HEK293T (cell line): Measurements from ENCODE around the gene SLCO4A1.

Experiments
- ARNT ChIP-seq: fragments of 450-650 bp; IDR thresholded peaks from 2 replicates; pipeline ENCODE4 v1.6.1; 2017; ENCODE audit warnings: mild to moderate bottlenecking
- BHLHE40 ChIP-seq: fragments of 450-650 bp; IDR thresholded peaks from 2 replicates; pipeline ENCODE4 v1.6.1; 2016; ENCODE audit warnings: mild to moderate bottlenecking, moderate library complexity, borderline replicate concordance
- ELF4 ChIP-seq: fragments of 450-650 bp; IDR thresholded peaks from 2 replicates; pipeline ENCODE4 v1.6.1; 2017; ENCODE audit warnings: antibody characterized with exemption
- FOXA1 ChIP-seq: fragments of 450-650 bp; IDR thresholded peaks from 2 replicates; pipeline ENCODE4 v1.6.1; 2016; ENCODE audit warnings: mild to moderate bottlenecking
- FOXK2 ChIP-seq: fragments of 450-650 bp; IDR thresholded peaks from 2 replicates; pipeline ENCODE4 v1.6.1; 2016; ENCODE audit warnings: mild to moderate bottlenecking
- FOXM1 ChIP-seq: fragments of 450-650 bp; IDR thresholded peaks from 2 replicates; pipeline ENCODE4 v1.6.1; 2017; ENCODE audit warnings: mild to moderate bottlenecking, borderline replicate concordance
- HDGF ChIP-seq: fragments of 450-650 bp; IDR thresholded peaks from 2 replicates; pipeline ENCODE4 v1.6.1; 2017; ENCODE audit warnings: antibody characterized with exemption, borderline replicate concordance
- LEF1 ChIP-seq: fragments of 450-650 bp; IDR thresholded peaks from 2 replicates; pipeline ENCODE4 v1.6.1; 2017; ENCODE audit warnings: mild to moderate bottlenecking, borderline replicate concordance
- NFRKB ChIP-seq: fragments of 450-650 bp; IDR thresholded peaks from 2 replicates; pipeline ENCODE4 v1.6.1; 2016; ENCODE audit warnings: mild to moderate bottlenecking, moderate library complexity
- SP1 ChIP-seq: fragments of 450-650 bp; IDR thresholded peaks from 2 replicates; pipeline ENCODE4 v1.6.1; 2017
- SUZ12 ChIP-seq: fragments of 450-650 bp; IDR thresholded peaks from 2 replicates; pipeline ENCODE4 v1.6.1; 2016; ENCODE audit warnings: mild to moderate bottlenecking
- TARDBP ChIP-seq: fragments of 450-650 bp; IDR thresholded peaks from 2 replicates; pipeline ENCODE4 v1.6.1; 2016
- ZNF384 ChIP-seq: fragments of 450-650 bp; IDR thresholded peaks from 2 replicates; pipeline ENCODE4 v1.6.1; 2016
- TF ChIP-seq, protein P1 (sequence below): fragments of 450-650 bp; IDR thresholded peaks from 2 replicates; pipeline ENCODE4 v1.6.1; 2016

DNA sequence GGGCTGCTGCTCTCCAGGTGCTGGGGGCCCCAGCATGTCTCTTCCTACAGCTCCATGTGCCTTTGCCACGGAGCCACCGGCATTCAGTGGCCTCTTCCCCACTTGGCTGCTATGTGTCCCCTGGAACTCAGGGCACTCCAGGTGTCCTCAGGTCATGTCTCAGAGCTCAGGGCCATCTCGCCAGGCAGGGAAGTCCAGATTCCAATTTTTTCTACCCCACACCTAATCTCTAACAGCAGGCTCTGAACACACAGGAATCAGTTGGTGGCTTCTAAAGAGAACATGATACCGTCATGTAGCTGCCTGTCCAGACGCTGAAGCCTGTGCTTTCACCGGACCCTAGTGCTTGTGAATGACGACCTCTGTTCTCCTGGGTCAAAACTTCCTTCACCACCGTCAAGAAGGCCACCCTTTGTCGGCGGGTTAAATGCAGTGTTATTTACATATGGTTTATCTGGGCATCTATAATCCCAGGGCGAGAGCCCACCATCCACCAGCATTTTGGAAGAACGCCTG is 4.2 kb upstream of the SLCO4A1 start:
- no peak for TF ChIP-seq SUZ12
- TF ChIP-seq SP1 = no peak
- no peak for TF ChIP-seq HDGF
- TF ChIP-seq ELF4 = no peak
- TF ChIP-seq, protein P1, sequence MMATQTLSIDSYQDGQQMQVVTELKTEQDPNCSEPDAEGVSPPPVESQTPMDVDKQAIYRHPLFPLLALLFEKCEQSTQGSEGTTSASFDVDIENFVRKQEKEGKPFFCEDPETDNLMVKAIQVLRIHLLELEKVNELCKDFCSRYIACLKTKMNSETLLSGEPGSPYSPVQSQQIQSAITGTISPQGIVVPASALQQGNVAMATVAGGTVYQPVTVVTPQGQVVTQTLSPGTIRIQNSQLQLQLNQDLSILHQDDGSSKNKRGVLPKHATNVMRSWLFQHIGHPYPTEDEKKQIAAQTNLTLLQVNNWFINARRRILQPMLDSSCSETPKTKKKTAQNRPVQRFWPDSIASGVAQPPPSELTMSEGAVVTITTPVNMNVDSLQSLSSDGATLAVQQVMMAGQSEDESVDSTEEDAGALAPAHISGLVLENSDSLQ = no peak
- TF ChIP-seq ARNT = no peak
- TF ChIP-seq BHLHE40 = no peak
- TF ChIP-seq FOXK2 = no peak
- no peak for TF ChIP-seq LEF1
- no peak for TF ChIP-seq FOXA1
- no peak for TF ChIP-seq FOXM1
- no peak for TF ChIP-seq ZNF384
- TF ChIP-seq NFRKB = no peak
- TF ChIP-seq TARDBP = no peak
